ENCODE measurements around the gene HDAC4.
A peak's percentile ranks its signal among the peaks of the same experiment; 100 is the strongest.

HDAC4 gene

GRCh38 chr2:239014458-239015217, 386.2 kb downstream of the HDAC4 start:
- no peak for DNase-seq (ENCODE audit: low read depth, low spot score)

GRCh38 chr2:239013678-239013976, 387.2 kb downstream of the HDAC4 start:
- no peak for DNase-seq (ENCODE audit: low read depth, low spot score)

GRCh38 chr2:239012936-239013677, 387.7 kb downstream of the HDAC4 start:
- DNase-seq (ENCODE audit: low read depth, low spot score): no peak

GRCh38 chr2:239012228-239012627, 388.6 kb downstream of the HDAC4 start:
- no peak for DNase-seq (ENCODE audit: low read depth, low spot score)

GRCh38 chr2:239009589-239009961, 391.2 kb downstream of the HDAC4 start:
- DNase-seq (ENCODE audit: low read depth, low spot score): no peak

GRCh38 chr2:239008677-239009588, 391.9 kb downstream of the HDAC4 start:
- DNase-seq (ENCODE audit: low read depth, low spot score): no peak

- no peak for DNase-seq (ENCODE audit: low read depth, low spot score)
Observed at GRCh38 chr2:239008004-239008403, 392.8 kb downstream of the HDAC4 start.

GRCh38 chr2:239006622-239007285, 394.1 kb downstream of the HDAC4 start:
- DNase-seq (ENCODE audit: low read depth, low spot score): no peak

- DNase-seq (ENCODE audit: low read depth, low spot score): no peak
Observed at GRCh38 chr2:239005586-239005985, 395.2 kb downstream of the HDAC4 start.

GRCh38 chr2:239004274-239005015, 396.4 kb downstream of the HDAC4 start:
- DNase-seq (ENCODE audit: low read depth, low spot score): no peak

GRCh38 chr2:239003624-239004273, 397.1 kb downstream of the HDAC4 start:
- DNase-seq (ENCODE audit: low read depth, low spot score): no peak

GRCh38 chr2:239002954-239003623, 397.7 kb downstream of the HDAC4 start:
- no peak for DNase-seq (ENCODE audit: low read depth, low spot score)

GRCh38 chr2:239002591-239002953, 398.2 kb downstream of the HDAC4 start:
- DNase-seq (ENCODE audit: low read depth, low spot score): no peak

- no peak for DNase-seq (ENCODE audit: low read depth, low spot score)
Observed at GRCh38 chr2:239001794-239002193, 399.0 kb downstream of the HDAC4 start.

GRCh38 chr2:239000500-239001073, 400.2 kb downstream of the HDAC4 start:
- no peak for DNase-seq (ENCODE audit: low read depth, low spot score)

- no peak for DNase-seq (ENCODE audit: low read depth, low spot score)
Observed at GRCh38 chr2:239000089-239000488, 400.7 kb downstream of the HDAC4 start.

GRCh38 chr2:238999291-238999741, 401.5 kb downstream of the HDAC4 start:
- peak; percentile 5 for DNase-seq (ENCODE audit: low read depth, low spot score)

GRCh38 chr2:238998801-238999200, 402.0 kb downstream of the HDAC4 start:
- DNase-seq (ENCODE audit: low read depth, low spot score): no peak
